B cell (primary cell): ENCODE results near the gene ARMC10. TPM values are rescaled to one million over a fixed set of nuclear protein-coding genes. Genes with fewer than 3 reads are reported as not detected.

Experiments
- ATAC-seq: fragments of 200-7000 bp; cut with Tn5 transposase; one replicate; pipeline ENCODE4 v1.10.0; 2021; ENCODE audit warnings: low read depth, mild to moderate bottlenecking, moderate number of reproducible peaks, moderate library complexity
- CTCF ChIA-PET: fragments of 350-600 bp; sonication (Branson Sonifier 250); formaldehyde crosslinking; loops from one replicate; lab custom pipeline; 2021; ENCODE audit warnings: antibody characterized with exemption, inconsistent platforms; lab: Charles Lee
- POLR2A ChIA-PET: fragments of 350-600 bp; sonication (Branson Sonifier 250); formaldehyde crosslinking; loops from one replicate; lab custom pipeline; 2021; ENCODE audit warnings: antibody characterized with exemption; lab: Charles Lee
- DNase-seq: peaks from one replicate; pipeline ENCODE4 v3.0.0; 2013
- H2AFZ ChIP-seq: 2 replicates; pipeline ENCODE4 v1.6.1; 2012; ENCODE audit warnings: mild to moderate bottlenecking, low read depth, low read length; ENCODE audit not compliant: insufficient read depth, poor library complexity, severe bottlenecking
- H3K27ac ChIP-seq, 2 donors: 1 replicate in 1 of 2; 2 replicates in 1 of 2; pipeline ENCODE4 v1.5.1; 2012 to 2013; ENCODE audit warnings: low read length in 2 of 2, mild to moderate bottlenecking in 2 of 2, moderate library complexity in 1 of 2
- H3K27me3 ChIP-seq, 4 experiments: fragments of 200-600 bp in 1 of 4; sonication (generic) in 1 of 4; replicated peaks in 1 of 4; 1 replicate in 2 of 4; 2 replicates in 2 of 4; pipeline versions ENCODE4 v1.6.1 to v1.7.0; 2013 to 2016; ENCODE audit warnings: low read length in 3 of 4, mild to moderate bottlenecking in 2 of 4, mixed read lengths in 1 of 4, moderate library complexity in 1 of 4; ENCODE audit not compliant: insufficient read depth in 4 of 4, control insufficient read depth in 3 of 4; ENCODE audit errors: control extremely low read depth in 1 of 4
- H3K36me3 ChIP-seq, 2 experiments: replicated peaks in 1 of 2; 1 replicate in 1 of 2; 2 replicates in 1 of 2; pipeline versions ENCODE4 v1.6.1 to v1.7.1; 2013; ENCODE audit warnings: low read length in 1 of 2; ENCODE audit not compliant: insufficient read depth in 2 of 2, control insufficient read depth in 1 of 2; ENCODE audit errors: control extremely low read depth in 1 of 2, extremely low read depth in 1 of 2
- H3K4me1 ChIP-seq, 2 donors: fragments of 200-600 bp in 1 of 2; sonication (generic) in 1 of 2; 1 replicate in 1 of 2; 2 replicates in 1 of 2; pipeline versions ENCODE4 v1.5.1 to v1.6.1; 2013 to 2017; ENCODE audit warnings: low read length in 2 of 2; ENCODE audit not compliant: control insufficient read depth in 2 of 2, insufficient read depth in 2 of 2
- H3K4me2 ChIP-seq: replicated peaks from 2 replicates; pipeline ENCODE3; 2012; ENCODE audit warnings: mild to moderate bottlenecking, low read depth, low read length; ENCODE audit not compliant: poor library complexity, severe bottlenecking
- H3K4me3 ChIP-seq, 5 experiments: fragments of 200-600 bp in 1 of 5; sonication (generic) in 1 of 5; 1 replicate in 3 of 5; 2 replicates in 2 of 5; pipeline versions ENCODE4 v1.5.1 to v1.7.0; 2011 to 2016; ENCODE audit warnings: low read length in 4 of 5, mild to moderate bottlenecking in 4 of 5, low read depth in 2 of 5, control low read depth in 1 of 5, moderate library complexity in 1 of 5; ENCODE audit not compliant: insufficient read depth in 1 of 5; ENCODE audit errors: control extremely low read depth in 1 of 5, extremely low read depth in 1 of 5
- H3K79me2 ChIP-seq: fragments of 200-600 bp; sonication (generic); one replicate; pipeline ENCODE4 v1.6.0; 2016; ENCODE audit warnings: low read length; ENCODE audit not compliant: control insufficient read depth, insufficient read depth
- H3K9ac ChIP-seq: fragments of 200-600 bp; sonication (generic); 2 replicates; pipeline ENCODE4 v1.6.1; 2017; ENCODE audit warnings: mild to moderate bottlenecking, low read length, moderate library complexity
- H3K9me3 ChIP-seq, 3 donors: one replicate each; pipeline versions ENCODE4 v1.6.1 to v1.7.1; 2013; ENCODE audit warnings: low read length in 2 of 3; ENCODE audit not compliant: control insufficient read depth in 2 of 3, insufficient read depth in 1 of 3; ENCODE audit errors: control extremely low read depth in 1 of 3
- H4K20me1 ChIP-seq: 2 replicates; pipeline ENCODE4 v1.6.0; 2012; ENCODE audit warnings: mild to moderate bottlenecking, low read length; ENCODE audit not compliant: insufficient read depth, control insufficient read depth, poor library complexity, severe bottlenecking
- H3K27ac Mint-ChIP-seq: one replicate; pipeline ENCODE4 v1.8.0; 2021; ENCODE audit warnings: mixed read lengths
- H3K27me3 Mint-ChIP-seq: one replicate; pipeline ENCODE4 v1.8.0; 2021; ENCODE audit warnings: mixed read lengths
- H3K4me1 Mint-ChIP-seq: one replicate; pipeline ENCODE4 v1.8.0; 2021; ENCODE audit warnings: mixed read lengths
- H3K4me3 Mint-ChIP-seq: one replicate; pipeline ENCODE4 v1.8.0; 2021; ENCODE audit warnings: mixed read lengths
- H3K9me3 Mint-ChIP-seq: one replicate; pipeline ENCODE4 v1.8.0; 2022; ENCODE audit warnings: mixed read lengths; ENCODE audit not compliant: insufficient read depth
- EZH2 ChIP-seq: IDR thresholded peaks from 2 replicates; pipeline ENCODE4 v1.6.1; 2012; ENCODE audit warnings: borderline replicate concordance, low read depth, mild to moderate bottlenecking, moderate library complexity, low read length; ENCODE audit not compliant: insufficient read depth, poor library complexity, severe bottlenecking
- WGBS: methylation state at CpG from one replicate; pipeline ENCODE4 v1.1.5; 2013; ENCODE audit warnings: missing lambda C conversion rate; ENCODE audit not compliant: insufficient coverage; 5-methylcytosine and 5-hydroxymethylcytosine counted together
- intact Hi-C: fragments of 100-400 bp; cut with micrococcal nuclease; formaldehyde crosslinking; loops from one replicate; pipeline ENCODE4 v1.10.0; 2022
- polyA plus RNA-seq: library from polyadenylated mRNA; depleted of rRNA; stranded (reverse); fragments of >200 nt; gene quantifications from 2 replicates; pipeline ENCODE4 v1.2.3, GENCODE V29; 2012
- total RNA-seq, 2 donors: library from RNA; stranded (reverse); fragments of 120-200 nt in 1 of 2; gene quantifications; 1 replicate in 1 of 2; 2 replicates in 1 of 2; pipeline versions ENCODE4 v1.2.3 to v1.2.4, GENCODE V29; 2013 to 2022
- TF ChIP-seq, protein P1 (sequence below): fragments of 200-600 bp; IDR thresholded peaks from one replicate; pipeline ENCODE4 v1.8.0; 2022; ENCODE audit warnings: antibody characterized with exemption, mild to moderate bottlenecking

ARMC10 gene
- total and polyA plus RNA-seq, 2 donors (not counting 1 experiment from before 2014, with no cell fraction given) = 7.3 to 24.2 TPM

DNA sequence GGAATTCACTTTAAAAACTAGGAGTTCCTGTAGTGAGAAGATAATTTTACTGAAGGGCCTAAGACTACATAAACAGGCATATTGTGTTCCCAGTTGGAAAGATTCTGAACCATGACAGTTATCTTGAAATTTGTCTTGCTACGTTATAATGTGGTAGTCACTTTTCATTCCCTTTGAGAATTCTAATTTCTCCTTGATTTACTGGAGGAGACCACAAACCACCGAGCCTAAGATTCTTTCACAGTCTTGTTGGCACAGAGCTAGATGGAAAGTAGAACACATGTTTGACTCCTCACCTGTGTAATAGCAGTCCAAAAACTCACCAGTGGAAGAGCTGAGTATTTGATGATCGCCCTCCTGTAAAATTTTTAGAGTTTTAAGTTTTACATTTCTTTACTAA, 4.9 kb downstream of the ARMC10 start:
- intact Hi-C loops = loop anchor here (5.0 kb wide), 1 partner anchor 217 kb away; the partner anchor contains the start of gene PMPCB
- Mint-ChIP-seq H3K27ac (no peak overlapping the region), H3K27me3 (no peaks in the 10 kb centered on the region), H3K4me1 (peaks cover 22% of the 10 kb centered on the region), H3K4me3 (no peak overlapping the region), H3K9me3 (no peaks in the 10 kb centered on the region)
- Histone ChIP-seq H3K9ac (no peak overlapping the region), H3K4me2 (no peak overlapping the region), H3K79me2 (peaks cover 50% of the 10 kb centered on the region), H3K4me3 (no peak overlapping the region), H2AFZ (no peak overlapping the region), H3K27me3 (no peaks in the 10 kb centered on the region), H3K4me1 (peaks cover 8 to 17% of the 10 kb centered on the region in 2 donors), H3K36me3 (peaks cover 13% of the 10 kb centered on the region in 2 experiments), H4K20me1 (no peaks in the 10 kb centered on the region), H3K9me3 (no peaks in the 10 kb centered on the region), H3K27ac (no peak overlapping the region)
- DNase-seq (no peak), ATAC-seq (no peak)
- no CpG with 5 or more reads among the region's 3 CpGs for WGBS
- ChIA-PET POLR2A (no interaction called here), CTCF (no interaction called here)
- TF ChIP-seq EZH2 = no peak
- TF ChIP-seq, protein P1, sequence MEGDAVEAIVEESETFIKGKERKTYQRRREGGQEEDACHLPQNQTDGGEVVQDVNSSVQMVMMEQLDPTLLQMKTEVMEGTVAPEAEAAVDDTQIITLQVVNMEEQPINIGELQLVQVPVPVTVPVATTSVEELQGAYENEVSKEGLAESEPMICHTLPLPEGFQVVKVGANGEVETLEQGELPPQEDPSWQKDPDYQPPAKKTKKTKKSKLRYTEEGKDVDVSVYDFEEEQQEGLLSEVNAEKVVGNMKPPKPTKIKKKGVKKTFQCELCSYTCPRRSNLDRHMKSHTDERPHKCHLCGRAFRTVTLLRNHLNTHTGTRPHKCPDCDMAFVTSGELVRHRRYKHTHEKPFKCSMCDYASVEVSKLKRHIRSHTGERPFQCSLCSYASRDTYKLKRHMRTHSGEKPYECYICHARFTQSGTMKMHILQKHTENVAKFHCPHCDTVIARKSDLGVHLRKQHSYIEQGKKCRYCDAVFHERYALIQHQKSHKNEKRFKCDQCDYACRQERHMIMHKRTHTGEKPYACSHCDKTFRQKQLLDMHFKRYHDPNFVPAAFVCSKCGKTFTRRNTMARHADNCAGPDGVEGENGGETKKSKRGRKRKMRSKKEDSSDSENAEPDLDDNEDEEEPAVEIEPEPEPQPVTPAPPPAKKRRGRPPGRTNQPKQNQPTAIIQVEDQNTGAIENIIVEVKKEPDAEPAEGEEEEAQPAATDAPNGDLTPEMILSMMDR = no peak

DNA sequence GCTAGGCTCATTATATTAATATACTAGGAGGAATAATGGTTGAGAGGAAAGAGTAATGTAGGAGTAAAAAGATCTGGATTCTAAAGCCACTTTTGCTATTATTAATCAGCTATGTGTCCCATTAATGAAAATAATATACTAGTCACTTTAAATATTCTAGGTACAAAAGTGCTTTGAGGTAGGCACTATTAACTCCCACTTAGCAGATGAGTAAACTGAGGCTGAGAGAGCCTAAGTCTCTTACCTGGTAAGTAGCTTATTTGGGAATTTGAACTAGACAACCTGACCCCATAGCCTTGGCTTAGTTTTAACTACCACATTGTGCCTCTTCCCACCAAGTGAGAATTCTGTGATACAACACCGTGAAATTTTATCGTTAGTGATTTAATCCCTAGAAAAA, 6.0 kb downstream of the ARMC10 start:
- intact Hi-C loops = no loop called here
- H3K4me1 Mint-ChIP-seq = peaks cover 16% of the 10 kb centered on the region
- H4K20me1 ChIP-seq = no peaks in the 10 kb centered on the region
- H3K9me3 ChIP-seq = no peaks in the 10 kb centered on the region
- H3K27me3 ChIP-seq = no peaks in the 10 kb centered on the region
- no peak overlapping the region for H3K27ac Mint-ChIP-seq
- ATAC-seq (no peak), DNase-seq (no peak)
- H3K27ac ChIP-seq = no peak overlapping the region
- no peaks in the 10 kb centered on the region for H3K9me3 Mint-ChIP-seq
- peaks cover 15 to 21% of the 10 kb centered on the region in 2 experiments for H3K36me3 ChIP-seq
- ChIA-PET CTCF (interaction anchor here (0.6 kb wide), 1 partner anchor 322 kb away, joined by 3 read pairs; no protein-coding TSS in a partner anchor), POLR2A (no interaction called here)
- TF ChIP-seq, protein P1 = no peak
- TF ChIP-seq EZH2 = no peak
- H3K4me1 ChIP-seq = peaks cover 5 to 12% of the 10 kb centered on the region in 2 donors
- no peak overlapping the region for H3K4me2 ChIP-seq
- no peaks in the 10 kb centered on the region for H3K27me3 Mint-ChIP-seq
- H2AFZ ChIP-seq = no peak overlapping the region
- no peak overlapping the region for H3K4me3 ChIP-seq
- H3K79me2 ChIP-seq = peaks cover 45% of the 10 kb centered on the region
- no peak overlapping the region for H3K9ac ChIP-seq
- H3K4me3 Mint-ChIP-seq = no peak overlapping the region
- no CpG with 5 or more reads among the region's 2 CpGs for WGBS
